T-helper 2 cell (primary cell): ENCODE data around the gene E4F1.

Source experiments
- DNase-seq, 5 experiments: peaks; one replicate each; pipeline versions ENCODE4 v3.0.0 to v3.0.0-alpha.2; 2012 to 2022

The E4F1 gene

DNA sequence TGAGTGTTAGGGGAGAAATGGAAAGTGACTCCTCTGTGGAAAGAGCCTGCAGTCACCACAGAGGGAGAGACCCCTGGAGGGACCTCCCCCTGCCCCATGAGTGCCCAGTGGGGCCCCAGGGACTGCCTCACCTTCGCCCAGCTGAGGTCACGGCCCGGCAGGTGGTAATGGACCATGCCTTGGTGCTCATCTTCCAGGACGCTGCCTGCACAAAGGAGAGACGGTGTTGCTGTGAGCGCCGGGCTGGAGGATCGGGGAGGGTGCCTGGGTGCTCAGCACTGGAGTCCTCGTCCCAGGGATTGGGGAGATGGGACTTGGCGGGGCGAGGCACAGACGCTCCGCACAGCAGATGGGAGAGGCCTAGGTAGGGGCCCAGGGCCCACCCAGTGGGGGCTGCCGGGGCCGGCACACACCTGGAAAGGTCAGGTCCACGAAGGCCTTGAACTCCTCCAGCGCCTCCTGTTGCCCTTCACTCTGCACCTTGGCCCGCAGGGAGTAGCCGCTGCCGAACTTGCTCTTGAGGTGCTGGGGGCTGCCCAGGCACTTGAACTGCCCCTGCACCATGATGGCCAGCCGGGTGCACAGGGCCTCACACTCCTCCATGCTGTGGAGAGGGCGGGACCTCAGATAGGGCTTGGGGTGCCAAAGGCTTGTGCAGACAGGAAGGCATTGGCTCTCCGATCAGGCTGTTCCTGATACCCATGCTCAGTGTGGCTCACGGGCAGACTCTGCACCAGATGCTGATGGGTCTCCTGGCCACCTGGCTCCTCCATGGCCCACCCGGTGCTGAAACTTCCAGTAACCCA is 54.3 kb downstream of the E4F1 start:
- no peak for DNase-seq

DNA sequence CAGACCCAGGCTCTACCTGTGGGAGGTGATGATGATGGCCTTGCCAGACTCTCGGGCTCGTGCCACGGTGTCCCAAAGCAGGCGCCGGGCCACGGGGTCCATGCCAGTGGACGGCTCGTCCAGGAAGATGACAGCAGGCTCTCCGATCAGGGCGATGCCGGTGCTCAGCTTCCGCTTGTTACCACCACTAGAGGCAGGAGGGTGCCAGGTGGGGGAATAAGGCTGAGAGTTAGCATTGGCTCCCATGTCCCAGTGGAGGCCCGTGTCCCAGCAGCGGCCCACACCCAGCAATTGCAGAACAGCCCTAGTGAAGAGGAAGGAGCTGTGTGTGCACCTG is 54.8 kb downstream of the E4F1 start:
- no peak for DNase-seq

DNA sequence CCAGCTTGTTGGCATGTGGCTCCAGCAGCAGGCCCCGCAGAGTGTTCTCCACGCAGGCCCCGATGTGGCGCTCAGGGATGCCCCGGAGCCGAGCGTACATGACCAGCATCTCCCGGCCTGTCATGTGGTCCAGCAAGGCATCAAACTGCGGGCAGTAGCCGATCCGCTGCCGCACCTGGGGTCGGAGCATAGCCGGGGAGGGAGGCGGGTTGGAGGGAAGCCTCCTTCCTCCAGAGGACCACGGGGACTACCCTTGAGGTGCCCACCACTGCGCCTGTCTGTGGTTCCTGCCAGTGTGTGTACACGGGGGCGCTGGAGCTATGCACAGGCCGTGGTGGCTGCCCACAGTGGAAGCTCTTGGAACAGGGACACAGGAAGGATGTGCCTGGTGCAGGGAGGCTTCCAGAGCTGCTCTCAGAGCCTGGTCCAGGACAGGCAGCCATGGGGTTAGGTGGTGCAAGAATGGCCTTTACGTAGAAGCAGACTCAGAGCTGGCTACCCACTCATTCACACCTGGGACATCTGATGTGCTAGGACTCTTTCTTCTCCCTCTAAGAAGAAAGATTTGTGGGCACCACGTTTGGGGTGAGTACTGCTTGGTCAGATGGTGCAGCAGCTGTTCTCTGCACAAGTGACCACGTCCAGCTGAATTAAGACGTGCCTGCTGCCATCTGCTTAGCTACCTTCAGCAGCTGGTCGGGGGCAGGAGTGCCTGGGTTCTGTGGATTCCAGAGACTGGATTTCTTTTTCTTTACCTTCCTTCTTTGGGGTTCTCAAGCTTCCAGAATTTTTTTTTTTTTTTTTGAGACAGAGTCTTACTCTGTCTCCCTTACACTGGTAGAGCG is 55.8 kb downstream of the E4F1 start:
- no peak for DNase-seq

DNA sequence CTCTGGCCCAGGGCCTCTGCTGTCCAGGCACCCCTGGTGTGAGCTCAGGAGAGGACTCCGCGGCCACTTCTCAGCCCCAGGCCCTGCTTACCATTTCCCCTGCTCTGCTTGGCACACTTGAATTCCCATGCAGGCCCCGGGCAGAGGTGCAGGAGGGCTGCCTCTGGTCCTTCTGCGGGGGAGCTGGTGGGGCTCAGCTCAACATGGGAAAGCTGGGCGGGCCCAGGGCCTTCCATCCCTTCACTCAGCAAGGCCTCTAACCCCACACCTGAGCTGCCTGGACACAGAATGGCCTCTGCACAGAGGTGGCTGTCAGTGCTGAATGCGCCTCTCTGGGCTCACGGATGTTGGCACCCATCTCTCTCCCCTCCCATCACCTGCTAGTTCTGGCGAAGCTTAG is 57.1 kb downstream of the E4F1 start:
- DNase-seq: no peak

DNA sequence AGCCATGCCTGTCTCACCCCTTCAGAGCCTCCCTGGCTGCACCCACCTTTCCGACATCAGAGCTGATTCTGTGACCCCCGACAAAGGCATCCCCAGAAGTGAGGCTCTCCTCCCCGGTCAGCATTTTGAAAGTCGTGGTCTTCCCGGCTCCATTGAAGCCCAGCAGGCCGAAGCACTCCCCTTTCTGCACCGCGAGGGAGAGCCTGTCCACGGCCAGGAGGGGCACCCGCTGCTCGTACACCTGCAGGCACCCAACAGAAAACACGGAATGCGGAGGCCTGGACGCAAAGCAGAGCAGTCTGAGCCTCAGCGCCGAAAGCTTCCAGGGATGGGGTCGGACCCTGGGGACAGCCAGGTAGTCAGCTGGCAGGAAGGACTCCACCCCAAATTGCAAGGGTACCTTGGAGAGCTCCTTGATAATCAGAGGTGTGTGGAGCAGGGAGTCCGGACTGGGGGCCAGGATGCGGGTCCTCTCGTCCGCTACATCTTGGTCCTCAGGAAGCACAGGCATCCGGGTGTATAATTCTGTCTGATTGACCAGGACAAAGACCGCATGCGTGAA is 57.7 kb downstream of the E4F1 start:
- DNase-seq: no peak

DNA sequence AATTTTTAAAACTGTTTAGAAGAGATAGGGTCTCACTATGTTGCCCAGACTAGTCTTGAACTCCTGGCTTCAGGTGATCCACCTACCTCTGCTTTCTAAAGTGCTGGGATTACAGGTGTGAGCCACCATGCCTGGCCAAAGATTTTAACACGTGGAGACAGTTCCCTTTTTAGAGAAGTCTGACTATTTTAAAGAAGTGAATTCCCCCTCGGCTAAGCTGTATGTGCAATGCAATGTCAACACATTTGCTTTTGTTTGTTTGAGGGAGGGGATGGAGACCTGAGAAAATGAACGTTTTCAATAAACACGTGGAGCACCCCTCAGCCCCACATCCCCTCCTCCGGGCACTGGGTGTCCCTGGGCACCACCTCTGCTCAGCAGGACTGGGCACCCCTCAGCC is 58.9 kb downstream of the E4F1 start:
- DNase-seq: no peak

DNA sequence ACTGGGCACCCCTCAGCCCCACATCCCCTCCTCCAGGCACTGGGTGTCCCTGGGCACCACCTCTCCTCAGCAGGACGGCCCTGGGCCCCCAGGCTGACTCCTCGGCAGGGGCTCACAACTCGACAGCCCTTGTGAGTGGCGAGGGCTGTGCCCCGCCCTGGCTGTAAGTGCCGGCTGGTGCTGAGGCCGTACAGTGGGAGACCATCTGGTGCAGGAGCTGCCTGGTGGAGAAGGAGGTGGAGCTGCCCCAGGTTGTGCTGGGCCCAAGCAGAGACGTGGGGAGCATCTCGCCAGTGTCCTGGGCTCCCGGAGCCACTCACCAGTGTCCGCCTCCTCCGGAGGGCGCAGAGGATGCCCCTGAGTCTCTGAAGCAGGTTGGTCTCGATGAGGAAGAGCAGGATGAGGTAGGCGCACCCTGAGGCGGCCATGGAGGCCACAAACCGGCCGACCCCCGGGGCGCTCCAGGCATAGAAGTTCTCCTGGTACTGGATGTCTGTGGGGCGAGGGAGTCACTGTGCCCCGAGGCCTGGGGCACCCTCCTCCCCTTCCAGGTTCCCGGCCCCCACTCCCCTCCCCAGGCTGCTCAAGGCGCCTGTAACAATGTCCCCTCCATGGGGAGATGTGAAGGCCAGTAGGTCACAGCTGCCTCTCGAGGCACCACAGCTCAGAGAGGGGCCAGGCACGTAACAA is 59.6 kb downstream of the E4F1 start:
- no peak for DNase-seq

DNA sequence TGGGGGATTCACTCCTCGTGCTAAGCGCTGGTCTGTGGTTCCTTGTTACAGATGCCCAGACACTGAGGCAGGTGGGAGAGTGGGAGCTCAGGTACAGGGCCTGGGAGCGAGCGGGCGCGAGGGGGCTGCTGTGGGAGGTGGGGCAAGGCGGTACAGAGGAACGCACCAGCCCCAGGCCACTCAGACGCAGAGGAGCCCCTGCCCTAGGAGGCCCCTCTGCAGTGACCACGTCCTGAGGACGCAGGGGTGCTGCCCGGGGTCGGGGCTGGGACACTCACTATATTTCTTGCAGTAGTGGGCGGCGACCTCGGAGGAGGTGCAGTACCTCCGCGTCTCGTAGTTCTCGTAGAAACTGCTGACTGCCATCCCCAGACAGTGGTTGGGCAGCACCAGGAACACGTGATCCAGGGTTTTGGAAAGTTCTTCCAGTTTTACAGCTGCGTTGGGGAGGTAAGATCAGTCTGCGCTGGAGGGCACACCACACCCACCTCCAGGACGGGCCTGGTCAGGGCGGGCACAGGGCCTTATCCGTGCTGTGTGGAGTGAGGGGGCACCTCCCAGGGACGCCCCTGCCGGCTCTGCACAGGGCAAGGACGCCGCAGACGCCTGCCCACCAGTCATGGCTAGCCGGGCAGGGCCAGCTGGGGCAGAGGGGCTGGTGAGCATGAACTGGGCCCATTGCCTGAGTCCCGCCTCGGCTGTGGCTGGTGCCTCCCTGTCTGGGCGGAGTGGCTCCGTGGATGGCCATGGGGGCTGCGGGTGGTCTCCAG is 60.8 kb downstream of the E4F1 start:
- DNase-seq: no peak

DNA sequence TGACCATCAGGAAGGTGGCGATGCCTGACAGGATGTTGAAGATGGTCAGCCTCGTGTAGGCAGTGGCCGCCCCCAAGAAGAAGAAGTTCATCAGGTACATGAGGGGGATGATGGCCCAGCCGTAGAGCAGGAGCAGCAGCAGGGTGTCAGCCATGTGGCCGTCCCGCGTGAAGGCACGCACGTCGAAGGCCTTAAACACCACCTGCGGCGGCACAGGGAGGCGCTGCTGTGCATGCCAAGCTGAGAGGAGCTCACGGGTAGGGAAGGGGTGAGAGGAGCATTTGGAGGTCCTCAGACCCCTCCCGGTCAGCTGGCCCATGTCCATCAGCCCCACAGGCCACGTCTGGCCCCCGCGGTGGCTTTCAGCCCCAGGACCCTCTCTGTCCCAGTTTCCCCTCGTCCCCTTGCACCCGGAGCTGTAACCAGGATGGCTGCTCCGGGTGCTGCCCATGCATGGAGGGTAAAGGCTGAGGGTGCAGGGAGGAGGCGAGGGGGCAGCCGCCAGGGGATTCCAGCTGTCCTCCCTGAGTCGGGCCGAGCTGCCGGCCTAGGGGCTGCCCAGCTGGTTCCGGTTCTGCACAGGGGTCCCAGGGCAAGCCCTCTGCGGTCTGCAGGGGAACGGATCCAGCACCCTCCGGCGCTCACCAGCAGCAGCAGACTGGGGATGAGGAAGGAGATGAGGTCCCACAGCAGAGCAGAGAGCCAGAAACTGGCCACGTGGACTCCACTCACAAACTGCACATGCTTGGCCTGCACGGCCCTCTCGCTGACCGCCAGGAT is 61.6 kb downstream of the E4F1 start:
- DNase-seq: no peak
